Measurements from ENCODE around the gene ALPK3. TPM values are rescaled to one million over a fixed set of nuclear protein-coding genes. Genes with fewer than 3 reads are reported as not detected.

Gene ALPK3
- total RNA-seq, 1 donor from 2014 or later = 94.2 TPM

GRCh38 chr15:84911879-84912660, 94.9 kb downstream of the ALPK3 start:
- Mint-ChIP-seq H3K36me3 (ENCODE audit: low read depth, unreplicated experiment) (no peaks in the 10 kb centered on the region), H3K4me1 (ENCODE audit: unreplicated experiment) (peaks cover 19% of the 10 kb centered on the region), H3K27me3 (ENCODE audit: unreplicated experiment) (peaks cover 2% of the 10 kb centered on the region), H3K27ac (ENCODE audit: unreplicated experiment) (no peak overlapping the region), H3K4me3 (ENCODE audit: unreplicated experiment) (no peak overlapping the region), H3K9me3 (ENCODE audit: unreplicated experiment) (no peaks in the 10 kb centered on the region)
- TF ChIP-seq CTCF (IDR thresholded peaks at IDR 0.05; ENCODE audit: unreplicated experiment) = no peak
- DNase-seq (ENCODE audit: low spot score) = no peak

GRCh38 chr15:84913360-84913723, 96.2 kb downstream of the ALPK3 start:
- no peak for TF ChIP-seq CTCF (IDR thresholded peaks at IDR 0.05; ENCODE audit: unreplicated experiment)
- peaks cover 19% of the 10 kb centered on the region for H3K4me1 Mint-ChIP-seq (ENCODE audit: unreplicated experiment)
- no peak overlapping the region for H3K27ac Mint-ChIP-seq (ENCODE audit: unreplicated experiment)
- no peaks in the 10 kb centered on the region for H3K36me3 Mint-ChIP-seq (ENCODE audit: low read depth, unreplicated experiment)
- no peak for DNase-seq (ENCODE audit: low spot score)
- peaks cover 2% of the 10 kb centered on the region for H3K27me3 Mint-ChIP-seq (ENCODE audit: unreplicated experiment)
- no peaks in the 10 kb centered on the region for H3K9me3 Mint-ChIP-seq (ENCODE audit: unreplicated experiment)
- H3K4me3 Mint-ChIP-seq (ENCODE audit: unreplicated experiment) = no peak overlapping the region

GRCh38 chr15:84914351-84914750, 97.2 kb downstream of the ALPK3 start:
- H3K36me3 Mint-ChIP-seq (ENCODE audit: low read depth, unreplicated experiment) = no peaks in the 10 kb centered on the region
- no peak for TF ChIP-seq CTCF (IDR thresholded peaks at IDR 0.05; ENCODE audit: unreplicated experiment)
- no peak for DNase-seq (ENCODE audit: low spot score)
- H3K9me3 Mint-ChIP-seq (ENCODE audit: unreplicated experiment) = no peaks in the 10 kb centered on the region
- peaks cover 19% of the 10 kb centered on the region for H3K4me1 Mint-ChIP-seq (ENCODE audit: unreplicated experiment)
- peaks cover 2% of the 10 kb centered on the region for H3K27me3 Mint-ChIP-seq (ENCODE audit: unreplicated experiment)
- no peak overlapping the region for H3K4me3 Mint-ChIP-seq (ENCODE audit: unreplicated experiment)
- no peak overlapping the region for H3K27ac Mint-ChIP-seq (ENCODE audit: unreplicated experiment)

GRCh38 chr15:84914909-84915605, 97.9 kb downstream of the ALPK3 start:
- Mint-ChIP-seq H3K4me1 (ENCODE audit: unreplicated experiment) (peaks cover 19% of the 10 kb centered on the region), H3K27ac (ENCODE audit: unreplicated experiment) (no peak overlapping the region), H3K4me3 (ENCODE audit: unreplicated experiment) (no peak overlapping the region), H3K9me3 (ENCODE audit: unreplicated experiment) (no peaks in the 10 kb centered on the region), H3K27me3 (ENCODE audit: unreplicated experiment) (peaks cover 2% of the 10 kb centered on the region), H3K36me3 (ENCODE audit: low read depth, unreplicated experiment) (no peaks in the 10 kb centered on the region)
- no peak for DNase-seq (ENCODE audit: low spot score)
- no peak for TF ChIP-seq CTCF (IDR thresholded peaks at IDR 0.05; ENCODE audit: unreplicated experiment)

- no peak for DNase-seq (ENCODE audit: low spot score)
- Mint-ChIP-seq H3K4me1 (ENCODE audit: unreplicated experiment) (peaks cover 20% of the 10 kb centered on the region), H3K4me3 (ENCODE audit: unreplicated experiment) (no peak overlapping the region), H3K9me3 (ENCODE audit: unreplicated experiment) (no peaks in the 10 kb centered on the region), H3K27ac (ENCODE audit: unreplicated experiment) (no peak overlapping the region), H3K27me3 (ENCODE audit: unreplicated experiment) (no peaks in the 10 kb centered on the region), H3K36me3 (ENCODE audit: low read depth, unreplicated experiment) (no peaks in the 10 kb centered on the region)
- no peak for TF ChIP-seq CTCF (IDR thresholded peaks at IDR 0.05; ENCODE audit: unreplicated experiment)
These were observed 98.4 kb downstream of the ALPK3 start for GRCh38 chr15:84915606-84915958.

Measured in endothelial cell (in vitro differentiated cells).